GM21619 (cell line): ENCODE data around the gene PTGDR2.

Experiments
- ATAC-seq: cut with Tn5 transposase; IDR thresholded peaks from one replicate; pipeline ENCODE4 v1.9.1; 2021; ENCODE audit not compliant: unreplicated experiment

PTGDR2 gene

GRCh38 chr11:60813324-60813723 lies 42.4 kb downstream of the PTGDR2 start:
- ATAC-seq, result no peak

- ATAC-seq, result no peak
These were observed 45.2 kb downstream of the PTGDR2 start for GRCh38 chr11:60810569-60810968.

- ATAC-seq, result no peak
These were observed 45.6 kb downstream of the PTGDR2 start for GRCh38 chr11:60810151-60810550.

- no peak for ATAC-seq
These were observed 46.1 kb downstream of the PTGDR2 start for GRCh38 chr11:60809691-60810090.

GRCh38 chr11:60809249-60809648 lies 46.5 kb downstream of the PTGDR2 start:
- ATAC-seq, result no peak

GRCh38 chr11:60803273-60803936 lies 52.3 kb downstream of the PTGDR2 start:
- ATAC-seq, result no peak

- no peak for ATAC-seq
These were observed 54.6 kb downstream of the PTGDR2 start for GRCh38 chr11:60801194-60801593.
